RWPE2 (cell line): ENCODE data around the gene CTLA4.

Experiments used
- ATAC-seq: fragments of 200-7000 bp; cut with Tn5 transposase; 3 replicates; pipeline ENCODE4 v1.9.1; 2021; ENCODE audit warnings: low read depth
- DNase-seq: peaks from one replicate; pipeline ENCODE4 v3.0.0-alpha.2; 2020; ENCODE audit warnings: low spot score
- H3K27ac ChIP-seq: fragments of 450-650 bp; 2 replicates; pipeline ENCODE4 v1.5.1; 2017; ENCODE audit warnings: mild to moderate bottlenecking; ENCODE audit not compliant: poor library complexity, severe bottlenecking
- H3K27me3 ChIP-seq: fragments of 250-450 bp; sonication (Bioruptor Pico); 2 replicates; pipeline ENCODE4 v1.5.1; 2021; ENCODE audit warnings: mild to moderate bottlenecking, moderate library complexity; ENCODE audit not compliant: insufficient read depth, poor library complexity, severe bottlenecking
- H3K36me3 ChIP-seq: fragments of 250-450 bp; sonication (Bioruptor Pico); 2 replicates; pipeline ENCODE4 v1.5.1; 2020; ENCODE audit warnings: low read depth, mild to moderate bottlenecking, moderate library complexity
- H3K4me1 ChIP-seq: fragments of 250-450 bp; sonication (Bioruptor Pico); 2 replicates; pipeline ENCODE4 v1.5.1; 2021; ENCODE audit warnings: mild to moderate bottlenecking, moderate library complexity; ENCODE audit not compliant: insufficient read depth, poor library complexity, severe bottlenecking
- H3K4me3 ChIP-seq: fragments of 250-450 bp; sonication (Bioruptor Pico); 2 replicates; pipeline ENCODE4 v1.5.1; 2021; ENCODE audit warnings: mild to moderate bottlenecking, moderate library complexity; ENCODE audit not compliant: severe bottlenecking
- H3K9me3 ChIP-seq: fragments of 250-450 bp; sonication (Bioruptor Pico); 2 replicates; pipeline ENCODE4 v1.5.1; 2021; ENCODE audit warnings: mild to moderate bottlenecking, moderate library complexity; ENCODE audit not compliant: severe bottlenecking
- CTCF ChIP-seq: fragments of 450-650 bp; IDR thresholded peaks from one replicate; pipeline ENCODE4 v1.5.1; 2017; ENCODE audit warnings: mild to moderate bottlenecking, moderate library complexity; ENCODE audit not compliant: poor library complexity, severe bottlenecking

CTLA4 gene

GRCh38 chr2:203855274-203855673 is 12.3 kb upstream of the CTLA4 start:
- Histone ChIP-seq H3K4me3 (no peak overlapping the region), H3K9me3 (no peaks in the 10 kb centered on the region), H3K27me3 (peaks cover 7% of the 10 kb centered on the region), H3K36me3 (no peaks in the 10 kb centered on the region), H3K27ac (no peak overlapping the region), H3K4me1 (no peaks in the 10 kb centered on the region)
- no peak for DNase-seq
- TF ChIP-seq CTCF, result no peak
- ATAC-seq, result no peak

GRCh38 chr2:203857656-203858055 is 9.9 kb upstream of the CTLA4 start:
- no peak for DNase-seq
- H3K9me3 ChIP-seq, result no peaks in the 10 kb centered on the region
- peaks cover 11% of the 10 kb centered on the region for H3K27me3 ChIP-seq

GRCh38 chr2:203858176-203858575 is 9.4 kb upstream of the CTLA4 start:
- ATAC-seq (no peak), DNase-seq (no peak)
- H3K4me1 ChIP-seq, result no peaks in the 10 kb centered on the region
- H3K9me3 ChIP-seq, result no peaks in the 10 kb centered on the region
- peaks cover 11% of the 10 kb centered on the region for H3K27me3 ChIP-seq
- H3K36me3 ChIP-seq, result no peaks in the 10 kb centered on the region
- no peak overlapping the region for H3K4me3 ChIP-seq
- TF ChIP-seq CTCF, result no peak
- no peak overlapping the region for H3K27ac ChIP-seq

More at GRCh38 chr2:203857656-203858055, 9.9 kb upstream of the CTLA4 start:
- no peak for ATAC-seq
- no peak for TF ChIP-seq CTCF
- Histone ChIP-seq H3K4me3 (no peak overlapping the region), H3K36me3 (no peaks in the 10 kb centered on the region), H3K4me1 (no peaks in the 10 kb centered on the region), H3K27ac (no peak overlapping the region)

- no peak for ATAC-seq
- no peak for TF ChIP-seq CTCF
- no peak overlapping the region for H3K27ac ChIP-seq
Measured at GRCh38 chr2:203859030-203859789, 8.4 kb upstream of the CTLA4 start.

GRCh38 chr2:203861197-203861596 is 6.4 kb upstream of the CTLA4 start:
- Histone ChIP-seq H3K4me1 (no peaks in the 10 kb centered on the region), H3K9me3 (no peaks in the 10 kb centered on the region), H3K4me3 (no peak overlapping the region), H3K36me3 (no peaks in the 10 kb centered on the region), H3K27ac (no peak overlapping the region), H3K27me3 (peaks cover 7% of the 10 kb centered on the region)
- ATAC-seq, result no peak
- no peak for DNase-seq
- TF ChIP-seq CTCF, result no peak

More at GRCh38 chr2:203859030-203859789, 8.4 kb upstream of the CTLA4 start:
- H3K4me1 ChIP-seq, result no peaks in the 10 kb centered on the region
- no peaks in the 10 kb centered on the region for H3K36me3 ChIP-seq
- DNase-seq, result no peak
- no peaks in the 10 kb centered on the region for H3K9me3 ChIP-seq
- H3K27me3 ChIP-seq, result peaks cover 11% of the 10 kb centered on the region
- H3K4me3 ChIP-seq, result no peak overlapping the region
